ENCODE measurements around the gene MAP2. TPM values are rescaled to one million over a fixed set of nuclear protein-coding genes. Genes with fewer than 3 reads are reported as not detected.

MAP2 gene
- total RNA-seq, 3 donors from 2014 or later = 8.2 to 18.6 (median 11.5) TPM

- no peak overlapping the region for H3K27ac ChIP-seq
These were observed 123.9 kb downstream of the MAP2 start for GRCh38 chr2:209547726-209548125.

GRCh38 chr2:209549589-209549988 lies 125.7 kb downstream of the MAP2 start:
- H3K4me1 ChIP-seq = no peaks in the 10 kb centered on the region
- H3K4me3 ChIP-seq = no peak overlapping the region
- H3K9me3 ChIP-seq = no peaks in the 10 kb centered on the region
- no peak overlapping the region for H3K27ac ChIP-seq
- no peak for TF ChIP-seq CTCF (IDR thresholded peaks at IDR 0.05)
- no peak for TF ChIP-seq POLR2AphosphoS5 (IDR thresholded peaks at IDR 0.05)
- no peak for TF ChIP-seq POLR2A (IDR thresholded peaks at IDR 0.05)
- H3K27me3 ChIP-seq = no peaks in the 10 kb centered on the region
- no peaks in the 10 kb centered on the region for H3K36me3 ChIP-seq
- no peak for DNase-seq (ENCODE audit: low spot score in 2 of 2)
- intact Hi-C loops (cut with DNase I; ENCODE audit: low total_unique reads) = no loop called here

More at GRCh38 chr2:209547726-209548125, 123.9 kb downstream of the MAP2 start:
- Histone ChIP-seq H3K27me3 (no peaks in the 10 kb centered on the region), H3K4me1 (no peaks in the 10 kb centered on the region), H3K9me3 (no peaks in the 10 kb centered on the region), H3K4me3 (no peak overlapping the region), H3K36me3 (no peaks in the 10 kb centered on the region)
- intact Hi-C loops (cut with DNase I; ENCODE audit: low total_unique reads) = no loop called here
- TF ChIP-seq POLR2AphosphoS5 (IDR thresholded peaks at IDR 0.05) (no peak), POLR2A (IDR thresholded peaks at IDR 0.05) (no peak), CTCF (IDR thresholded peaks at IDR 0.05) (no peak)
- no peak for DNase-seq (ENCODE audit: low spot score in 2 of 2)

- Histone ChIP-seq H3K4me3 (no peak overlapping the region), H3K36me3 (no peaks in the 10 kb centered on the region), H3K4me1 (no peaks in the 10 kb centered on the region), H3K27ac (no peak overlapping the region), H3K27me3 (no peaks in the 10 kb centered on the region), H3K9me3 (no peaks in the 10 kb centered on the region)
- TF ChIP-seq POLR2AphosphoS5 (IDR thresholded peaks at IDR 0.05) = no peak
- TF ChIP-seq CTCF (IDR thresholded peaks at IDR 0.05) = no peak
- no peak for TF ChIP-seq POLR2A (IDR thresholded peaks at IDR 0.05)
- intact Hi-C loops (cut with DNase I; ENCODE audit: low total_unique reads) = no loop called here
- DNase-seq (ENCODE audit: low spot score in 2 of 2) = no peak
These were observed 130.1 kb downstream of the MAP2 start for GRCh38 chr2:209553913-209554312.

GRCh38 chr2:209556354-209556961 lies 132.6 kb downstream of the MAP2 start:
- intact Hi-C loops (cut with DNase I; ENCODE audit: low total_unique reads) = no loop called here

GRCh38 chr2:209560911-209561310 lies 137.1 kb downstream of the MAP2 start:
- no peaks in the 10 kb centered on the region for H3K4me1 ChIP-seq
- no peak for DNase-seq (ENCODE audit: low spot score in 2 of 2)
- H3K9me3 ChIP-seq = no peaks in the 10 kb centered on the region
- TF ChIP-seq CTCF (IDR thresholded peaks at IDR 0.05) = no peak
- no peak for TF ChIP-seq POLR2A (IDR thresholded peaks at IDR 0.05)
- no peak for TF ChIP-seq POLR2AphosphoS5 (IDR thresholded peaks at IDR 0.05)
- intact Hi-C loops (cut with DNase I; ENCODE audit: low total_unique reads) = no loop called here
- no peaks in the 10 kb centered on the region for H3K27me3 ChIP-seq
- no peaks in the 10 kb centered on the region for H3K36me3 ChIP-seq
- no peak overlapping the region for H3K27ac ChIP-seq
- no peak overlapping the region for H3K4me3 ChIP-seq

More at GRCh38 chr2:209556354-209556961, 132.6 kb downstream of the MAP2 start:
- no peaks in the 10 kb centered on the region for H3K9me3 ChIP-seq
- H3K4me1 ChIP-seq = no peaks in the 10 kb centered on the region
- DNase-seq (ENCODE audit: low spot score in 2 of 2) = no peak
- no peak for TF ChIP-seq POLR2AphosphoS5 (IDR thresholded peaks at IDR 0.05)
- TF ChIP-seq CTCF (IDR thresholded peaks at IDR 0.05) = peak in 2 of 3 donors; percentile 14 to 46
- H3K36me3 ChIP-seq = no peaks in the 10 kb centered on the region
- H3K27ac ChIP-seq = no peak overlapping the region
- H3K4me3 ChIP-seq = no peak overlapping the region
- H3K27me3 ChIP-seq = no peaks in the 10 kb centered on the region
